HG03159 (cell line): ENCODE data around the gene BLVRB.
"Not testable (repeated sequence)": the region's sequence is repeated elsewhere in the genome, so short reads cannot be mapped to it uniquely, and the experiment has no call there.

Source experiments
- ATAC-seq: cut with Tn5 transposase; IDR thresholded peaks from one replicate; pipeline ENCODE4 v1.9.1; 2021; ENCODE audit warnings: mild to moderate bottlenecking, moderate library complexity; ENCODE audit not compliant: unreplicated experiment

Gene BLVRB

GRCh38 chr19:40489882-40490230 lies 24.3 kb upstream of the BLVRB start:
- ATAC-seq, result no peak

- ATAC-seq, result no peak
These were observed 20.5 kb upstream of the BLVRB start for GRCh38 chr19:40486017-40486416.

GRCh38 chr19:40475878-40476644 lies 10.5 kb upstream of the BLVRB start:
- ATAC-seq, result not testable (repeated sequence)

- no peak for ATAC-seq
These were observed 9.2 kb upstream of the BLVRB start for GRCh38 chr19:40474737-40475136.

- ATAC-seq, result no peak
These were observed 7.0 kb upstream of the BLVRB start for GRCh38 chr19:40472516-40472915.

- ATAC-seq, result no peak
These were observed 5.6 kb upstream of the BLVRB start for GRCh38 chr19:40471111-40471510.

- no peak for ATAC-seq
These were observed 3.5 kb upstream of the BLVRB start for GRCh38 chr19:40469011-40469410.

GRCh38 chr19:40466985-40467734 lies 1.6 kb upstream of the BLVRB start, which contains the start of gene SPTBN4:
Gene SPTBN4, plus strand, starts transcription at chr19:40467001. Its CDS starts 5,621 bp downstream, at chr19:40472622.
- no peak for ATAC-seq

GRCh38 chr19:40466219-40466984 lies 857 bp upstream of the BLVRB start:
- no peak for ATAC-seq

- no peak for ATAC-seq
These were observed 454 bp downstream of the BLVRB start for GRCh38 chr19:40465025-40465556.

GRCh38 chr19:40464059-40465024 lies 1.2 kb downstream of the BLVRB start:
- ATAC-seq, result no peak

GRCh38 chr19:40463587-40464037 lies 1.9 kb downstream of the BLVRB start:
- not testable (repeated sequence) for ATAC-seq

- ATAC-seq, result no peak
These were observed 3.8 kb downstream of the BLVRB start for GRCh38 chr19:40461669-40462221.

- ATAC-seq, result no peak
These were observed 5.4 kb downstream of the BLVRB start for GRCh38 chr19:40460185-40460584.

GRCh38 chr19:40458597-40458974 lies 7.0 kb downstream of the BLVRB start:
- ATAC-seq, result no peak

- no peak for ATAC-seq
These were observed 7.5 kb downstream of the BLVRB start for GRCh38 chr19:40457953-40458596.

GRCh38 chr19:40457048-40457447 lies 8.5 kb downstream of the BLVRB start:
- no peak for ATAC-seq

- not testable (repeated sequence) for ATAC-seq
These were observed 11.6 kb downstream of the BLVRB start for GRCh38 chr19:40453943-40454342.

GRCh38 chr19:40453151-40453735 lies 12.3 kb downstream of the BLVRB start:
- no peak for ATAC-seq
